Osteocyte (in vitro differentiated cells): ENCODE results near the gene UBTD1. TPM values are rescaled to one million over a fixed set of nuclear protein-coding genes. Genes with fewer than 3 reads are reported as not detected.

Experiments used
- DNase-seq: peaks from one replicate; pipeline ENCODE4 v3.0.0; 2021; ENCODE audit warnings: mixed read lengths; ENCODE audit not compliant: unreplicated experiment; ENCODE audit errors: extremely low spot score
- H3K27ac Mint-ChIP-seq: one replicate; pipeline ENCODE4 v1.8.0; 2021; ENCODE audit warnings: mild to moderate bottlenecking, mixed read lengths; ENCODE audit not compliant: unreplicated experiment
- H3K27me3 Mint-ChIP-seq: one replicate; pipeline ENCODE4 v1.8.0; 2021; ENCODE audit warnings: mixed read lengths; ENCODE audit not compliant: unreplicated experiment
- H3K36me3 Mint-ChIP-seq: one replicate; pipeline ENCODE4 v1.8.0; 2021; ENCODE audit warnings: mixed read lengths; ENCODE audit not compliant: unreplicated experiment
- H3K4me1 Mint-ChIP-seq: one replicate; pipeline ENCODE4 v1.8.0; 2021; ENCODE audit warnings: mixed read lengths; ENCODE audit not compliant: unreplicated experiment
- H3K4me3 Mint-ChIP-seq: one replicate; pipeline ENCODE4 v1.8.0; 2021; ENCODE audit warnings: mild to moderate bottlenecking, moderate library complexity, mixed read lengths; ENCODE audit not compliant: unreplicated experiment
- H3K9me3 Mint-ChIP-seq: one replicate; pipeline ENCODE4 v1.8.0; 2021; ENCODE audit warnings: mixed read lengths; ENCODE audit not compliant: unreplicated experiment
- total RNA-seq: library from RNA; stranded (reverse); gene quantifications from 2 replicates; pipeline ENCODE4 v1.2.1, GENCODE V29; 2021
- TF ChIP-seq, protein P1 (sequence below): fragments of 200-600 bp; sonication (generic); IDR thresholded peaks from 2 replicates; pipeline ENCODE4 v1.5.0; 2021; ENCODE audit warnings: antibody characterized with exemption, mild to moderate bottlenecking, moderate library complexity

UBTD1 gene
- total RNA-seq, 1 donor from 2014 or later: 25.6 TPM

DNA sequence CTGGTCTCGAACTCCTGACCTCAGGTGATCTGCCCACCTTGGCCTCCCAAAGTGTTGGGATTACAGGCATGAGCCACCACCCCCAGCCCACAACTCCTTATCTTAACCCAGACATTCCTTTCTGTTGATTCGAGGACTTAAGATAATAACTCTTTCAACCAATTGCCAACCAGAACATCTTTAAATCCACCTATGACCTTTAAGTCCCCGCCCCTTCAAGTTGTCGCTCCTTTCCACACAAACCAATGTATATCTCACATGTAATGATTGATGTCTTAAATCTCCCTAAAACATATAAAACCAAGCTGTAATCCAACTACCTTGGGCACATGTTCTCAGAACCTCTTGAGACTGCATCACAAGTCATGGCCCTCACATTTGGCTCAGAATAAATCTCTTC is 66.1 kb downstream of the UBTD1 start:
- TF ChIP-seq, protein P1, sequence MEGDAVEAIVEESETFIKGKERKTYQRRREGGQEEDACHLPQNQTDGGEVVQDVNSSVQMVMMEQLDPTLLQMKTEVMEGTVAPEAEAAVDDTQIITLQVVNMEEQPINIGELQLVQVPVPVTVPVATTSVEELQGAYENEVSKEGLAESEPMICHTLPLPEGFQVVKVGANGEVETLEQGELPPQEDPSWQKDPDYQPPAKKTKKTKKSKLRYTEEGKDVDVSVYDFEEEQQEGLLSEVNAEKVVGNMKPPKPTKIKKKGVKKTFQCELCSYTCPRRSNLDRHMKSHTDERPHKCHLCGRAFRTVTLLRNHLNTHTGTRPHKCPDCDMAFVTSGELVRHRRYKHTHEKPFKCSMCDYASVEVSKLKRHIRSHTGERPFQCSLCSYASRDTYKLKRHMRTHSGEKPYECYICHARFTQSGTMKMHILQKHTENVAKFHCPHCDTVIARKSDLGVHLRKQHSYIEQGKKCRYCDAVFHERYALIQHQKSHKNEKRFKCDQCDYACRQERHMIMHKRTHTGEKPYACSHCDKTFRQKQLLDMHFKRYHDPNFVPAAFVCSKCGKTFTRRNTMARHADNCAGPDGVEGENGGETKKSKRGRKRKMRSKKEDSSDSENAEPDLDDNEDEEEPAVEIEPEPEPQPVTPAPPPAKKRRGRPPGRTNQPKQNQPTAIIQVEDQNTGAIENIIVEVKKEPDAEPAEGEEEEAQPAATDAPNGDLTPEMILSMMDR: no peak
- H3K27me3 Mint-ChIP-seq: no peaks in the 10 kb centered on the region
- H3K9me3 Mint-ChIP-seq: no peaks in the 10 kb centered on the region
- DNase-seq: no peak
- H3K27ac Mint-ChIP-seq: no peak overlapping the region
- H3K4me1 Mint-ChIP-seq: peaks cover 8% of the 10 kb centered on the region
- H3K4me3 Mint-ChIP-seq: no peak overlapping the region
- H3K36me3 Mint-ChIP-seq: peaks cover 4% of the 10 kb centered on the region

DNA sequence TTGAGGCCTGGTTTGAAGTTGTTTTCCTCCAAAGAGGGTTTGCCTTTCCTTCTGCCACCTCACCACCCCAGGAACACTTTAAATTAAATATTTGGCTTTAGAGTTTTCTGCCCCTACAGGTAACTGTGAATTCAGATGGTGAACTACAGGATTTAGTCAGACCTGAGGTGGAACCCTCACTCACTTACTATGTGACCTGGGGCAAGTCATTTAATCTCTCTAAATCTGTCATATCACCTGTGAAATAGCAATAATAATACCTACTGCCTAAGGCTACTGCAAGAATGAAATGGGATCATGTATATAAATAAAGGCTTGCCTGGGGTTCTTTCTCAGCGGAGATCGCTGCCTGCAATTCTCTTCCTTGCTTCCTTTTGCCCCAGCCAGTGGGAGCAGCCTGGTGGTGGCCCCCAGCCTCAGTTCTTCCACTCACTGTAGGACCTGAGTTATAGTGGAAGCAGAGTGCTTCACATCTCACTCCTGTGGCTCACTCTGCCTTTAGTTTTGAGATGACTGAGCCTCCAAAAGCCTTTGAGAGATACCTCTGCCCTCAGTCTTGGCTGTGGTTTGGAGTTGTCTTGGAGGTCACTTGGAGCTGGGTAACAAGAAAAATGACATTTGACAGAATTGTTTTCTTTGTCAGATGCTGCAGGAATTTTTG is 67.7 kb downstream of the UBTD1 start:
- no peak overlapping the region for H3K4me3 Mint-ChIP-seq
- no peaks in the 10 kb centered on the region for H3K27me3 Mint-ChIP-seq
- H3K9me3 Mint-ChIP-seq: no peaks in the 10 kb centered on the region
- TF ChIP-seq, protein P1: no peak
- peaks cover 16% of the 10 kb centered on the region for H3K4me1 Mint-ChIP-seq
- DNase-seq: no peak
- H3K36me3 Mint-ChIP-seq: peaks cover 4% of the 10 kb centered on the region
- H3K27ac Mint-ChIP-seq: no peak overlapping the region

DNA sequence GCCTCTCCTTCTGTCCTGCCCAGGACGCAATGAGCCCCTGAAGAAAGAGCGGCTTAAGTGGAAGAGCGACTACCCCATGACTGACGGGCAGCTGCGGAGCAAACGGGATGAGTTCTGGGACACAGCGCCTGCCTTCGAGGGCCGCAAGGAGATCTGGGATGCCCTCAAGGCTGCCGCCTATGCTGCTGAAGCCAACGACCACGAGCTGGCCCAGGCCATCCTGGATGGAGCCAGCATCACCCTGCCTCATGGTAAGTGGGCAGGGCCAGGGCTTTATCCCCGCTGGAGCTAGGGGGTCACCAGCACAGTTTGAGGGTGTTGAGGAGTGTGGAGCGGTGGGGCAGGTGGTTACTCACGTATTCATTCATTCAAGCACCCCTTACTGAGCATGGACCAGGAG is 69.2 kb downstream of the UBTD1 start:
- H3K4me1 Mint-ChIP-seq: peaks cover 27% of the 10 kb centered on the region
- H3K27ac Mint-ChIP-seq: no peak overlapping the region
- peaks cover 4% of the 10 kb centered on the region for H3K36me3 Mint-ChIP-seq
- no peaks in the 10 kb centered on the region for H3K27me3 Mint-ChIP-seq
- DNase-seq: no peak
- H3K4me3 Mint-ChIP-seq: no peak overlapping the region
- no peaks in the 10 kb centered on the region for H3K9me3 Mint-ChIP-seq
- TF ChIP-seq, protein P1: no peak

- Mint-ChIP-seq H3K27ac (no peak overlapping the region), H3K4me3 (no peak overlapping the region), H3K9me3 (no peaks in the 10 kb centered on the region), H3K27me3 (no peaks in the 10 kb centered on the region), H3K36me3 (peaks cover 4% of the 10 kb centered on the region), H3K4me1 (peaks cover 50% of the 10 kb centered on the region)
- TF ChIP-seq, protein P1: no peak
- DNase-seq: no peak
These were observed 71.5 kb downstream of the UBTD1 start for GRCh38 chr10:97570146-97570788.

- DNase-seq: no peak
- peak overlapping the region; percentile 40 for H3K27ac Mint-ChIP-seq
- peaks cover 55% of the 10 kb centered on the region for H3K4me1 Mint-ChIP-seq
- H3K9me3 Mint-ChIP-seq: no peaks in the 10 kb centered on the region
- no peaks in the 10 kb centered on the region for H3K27me3 Mint-ChIP-seq
- TF ChIP-seq, protein P1: no peak
- H3K4me3 Mint-ChIP-seq: no peak overlapping the region
- H3K36me3 Mint-ChIP-seq: peaks cover 4% of the 10 kb centered on the region
These were observed 72.2 kb downstream of the UBTD1 start for GRCh38 chr10:97570789-97571471.
